Type B pancreatic cell (in vitro differentiated cells): ENCODE results near the gene GPSM1. TPM values are rescaled to one million over a fixed set of nuclear protein-coding genes. Genes with fewer than 3 reads are reported as not detected.

Source experiments
- DNase-seq: peaks from one replicate; pipeline ENCODE4 v3.0.0; 2021; ENCODE audit warnings: mixed read lengths; ENCODE audit not compliant: unreplicated experiment; ENCODE audit errors: extremely low spot score
- H3K27ac Mint-ChIP-seq: 2 replicates; pipeline ENCODE4 v1.8.0; 2021; ENCODE audit warnings: mild to moderate bottlenecking, mixed read lengths
- H3K27me3 Mint-ChIP-seq: 2 replicates; pipeline ENCODE4 v1.8.0; 2021; ENCODE audit warnings: mixed read lengths
- H3K36me3 Mint-ChIP-seq: 2 replicates; pipeline ENCODE4 v1.8.0; 2021; ENCODE audit warnings: mixed read lengths
- H3K4me1 Mint-ChIP-seq: one replicate; pipeline ENCODE4 v1.8.0; 2021; ENCODE audit warnings: mixed read lengths; ENCODE audit not compliant: unreplicated experiment
- H3K4me3 Mint-ChIP-seq: 2 replicates; pipeline ENCODE4 v1.8.0; 2021; ENCODE audit warnings: mild to moderate bottlenecking, mixed read lengths
- H3K9me3 Mint-ChIP-seq: 2 replicates; pipeline ENCODE4 v1.8.0; 2021; ENCODE audit warnings: mixed read lengths
- CTCF ChIP-seq: fragments of 200-600 bp; sonication (generic); conservative IDR thresholded peaks from 2 replicates; pipeline ENCODE4 v1.5.0; 2021; ENCODE audit warnings: antibody characterized with exemption, mild to moderate bottlenecking
- total RNA-seq: library from RNA; stranded (reverse); gene quantifications from 2 replicates; pipeline ENCODE4 v1.2.1, GENCODE V29; 2021; ENCODE audit warnings: low replicate concordance

The GPSM1 gene
- total RNA-seq, 1 donor from 2014 or later, result 56.2 TPM

- Mint-ChIP-seq H3K4me3 (peak overlapping the region; percentile 96), H3K4me1 (peaks cover 9% of the 10 kb centered on the region), H3K27ac (no peak overlapping the region), H3K9me3 (no peaks in the 10 kb centered on the region), H3K36me3 (no peaks in the 10 kb centered on the region), H3K27me3 (no peaks in the 10 kb centered on the region)
- DNase-seq, result no peak
- no peak for TF ChIP-seq CTCF
These were observed 2.5 kb downstream of the GPSM1 start for GRCh38 chr9:136329636-136330405.

GRCh38 chr9:136330406-136330990 is 3.2 kb downstream of the GPSM1 start:
- Mint-ChIP-seq H3K36me3 (no peaks in the 10 kb centered on the region), H3K4me1 (peaks cover 9% of the 10 kb centered on the region), H3K27ac (no peak overlapping the region), H3K9me3 (no peaks in the 10 kb centered on the region), H3K27me3 (no peaks in the 10 kb centered on the region), H3K4me3 (no peak overlapping the region)
- no peak for DNase-seq
- TF ChIP-seq CTCF, result no peak

- H3K9me3 Mint-ChIP-seq, result no peaks in the 10 kb centered on the region
- no peak overlapping the region for H3K4me3 Mint-ChIP-seq
- H3K27ac Mint-ChIP-seq, result no peak overlapping the region
- no peaks in the 10 kb centered on the region for H3K27me3 Mint-ChIP-seq
- H3K36me3 Mint-ChIP-seq, result no peaks in the 10 kb centered on the region
- peaks cover 4% of the 10 kb centered on the region for H3K4me1 Mint-ChIP-seq
- DNase-seq, result no peak
- TF ChIP-seq CTCF, result no peak
These were observed 3.7 kb downstream of the GPSM1 start for GRCh38 chr9:136331030-136331429.

GRCh38 chr9:136331556-136332481 is 4.5 kb downstream of the GPSM1 start:
- Mint-ChIP-seq H3K27ac (no peak overlapping the region), H3K4me1 (peaks cover 4% of the 10 kb centered on the region), H3K4me3 (no peak overlapping the region), H3K27me3 (no peaks in the 10 kb centered on the region), H3K36me3 (no peaks in the 10 kb centered on the region), H3K9me3 (no peaks in the 10 kb centered on the region)
- no peak for TF ChIP-seq CTCF
- no peak for DNase-seq

- no peaks in the 10 kb centered on the region for H3K9me3 Mint-ChIP-seq
- no peak overlapping the region for H3K4me3 Mint-ChIP-seq
- no peak overlapping the region for H3K27ac Mint-ChIP-seq
- H3K36me3 Mint-ChIP-seq, result no peaks in the 10 kb centered on the region
- no peaks in the 10 kb centered on the region for H3K27me3 Mint-ChIP-seq
- TF ChIP-seq CTCF, result no peak
- no peak for DNase-seq
- H3K4me1 Mint-ChIP-seq, result peaks cover 4% of the 10 kb centered on the region
These were observed 5.2 kb downstream of the GPSM1 start for GRCh38 chr9:136332482-136332983.
